ENCODE measurements around the gene CCDC33.

CCDC33 gene

GRCh38 chr15:74231475-74231874 is 4.7 kb upstream of the CCDC33 start:
- H3K4me3 ChIP-seq (ENCODE audit: insufficient read length, low read depth) = no peak overlapping the region
- no peak overlapping the region for H3K9ac ChIP-seq (ENCODE audit: insufficient read length, low read depth)
- TF ChIP-seq SUZ12 (IDR thresholded peaks at IDR 0.05; ENCODE audit: extremely low read depth, insufficient read depth, insufficient read length) (no peak), YY1 (IDR thresholded peaks at IDR 0.05; ENCODE audit: insufficient read depth, insufficient read length) (no peak), ZNF274 (IDR thresholded peaks at IDR 0.05; ENCODE audit: low read depth, low read length) (no peak)
- H3K9me3 ChIP-seq (ENCODE audit: insufficient read depth, low read length) = no peaks in the 10 kb centered on the region
- no peak for DNase-seq (ENCODE audit: low read depth, low spot score)
- peaks cover 45% of the 10 kb centered on the region for H3K27me3 ChIP-seq (ENCODE audit: insufficient read depth, insufficient read length)
- H3K4me1 ChIP-seq (ENCODE audit: insufficient read depth, insufficient read length) = peaks cover 39% of the 10 kb centered on the region
- H3K36me3 ChIP-seq (ENCODE audit: insufficient read depth, insufficient read length, low read length) = no peaks in the 10 kb centered on the region

DNA sequence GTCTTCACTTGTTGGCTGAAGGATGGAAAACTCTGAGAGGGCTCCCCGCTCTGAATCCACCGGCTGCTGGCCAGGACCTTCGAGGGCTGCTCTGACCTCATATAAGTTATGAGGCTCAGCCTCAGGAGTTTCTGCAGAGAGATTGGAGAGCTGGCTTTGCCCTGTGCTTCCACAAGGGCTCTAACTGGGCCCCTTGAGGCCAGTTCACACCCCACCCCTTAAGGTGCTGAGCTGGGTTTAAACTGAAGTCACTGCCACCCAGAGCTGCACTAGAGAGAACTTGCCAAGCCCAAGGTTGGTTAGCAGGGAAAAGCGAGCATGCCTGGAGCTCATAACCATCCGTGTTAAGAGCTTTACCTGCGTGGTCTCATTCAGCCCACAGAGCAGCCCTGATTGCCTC is 2.8 kb upstream of the CCDC33 start:
- Histone ChIP-seq H3K4me3 (ENCODE audit: insufficient read length, low read depth) (no peak overlapping the region), H3K27me3 (ENCODE audit: insufficient read depth, insufficient read length) (peaks cover 26% of the 10 kb centered on the region), H3K4me1 (ENCODE audit: insufficient read depth, insufficient read length) (peaks cover 29% of the 10 kb centered on the region), H3K36me3 (ENCODE audit: insufficient read depth, insufficient read length, low read length) (no peaks in the 10 kb centered on the region), H3K9ac (ENCODE audit: insufficient read length, low read depth) (no peak overlapping the region), H3K9me3 (ENCODE audit: insufficient read depth, low read length) (no peaks in the 10 kb centered on the region)
- TF ChIP-seq YY1 (IDR thresholded peaks at IDR 0.05; ENCODE audit: insufficient read depth, insufficient read length) (no peak), SUZ12 (IDR thresholded peaks at IDR 0.05; ENCODE audit: extremely low read depth, insufficient read depth, insufficient read length) (no peak), ZNF274 (IDR thresholded peaks at IDR 0.05; ENCODE audit: low read depth, low read length) (no peak)
- no peak for DNase-seq (ENCODE audit: low read depth, low spot score)

DNA sequence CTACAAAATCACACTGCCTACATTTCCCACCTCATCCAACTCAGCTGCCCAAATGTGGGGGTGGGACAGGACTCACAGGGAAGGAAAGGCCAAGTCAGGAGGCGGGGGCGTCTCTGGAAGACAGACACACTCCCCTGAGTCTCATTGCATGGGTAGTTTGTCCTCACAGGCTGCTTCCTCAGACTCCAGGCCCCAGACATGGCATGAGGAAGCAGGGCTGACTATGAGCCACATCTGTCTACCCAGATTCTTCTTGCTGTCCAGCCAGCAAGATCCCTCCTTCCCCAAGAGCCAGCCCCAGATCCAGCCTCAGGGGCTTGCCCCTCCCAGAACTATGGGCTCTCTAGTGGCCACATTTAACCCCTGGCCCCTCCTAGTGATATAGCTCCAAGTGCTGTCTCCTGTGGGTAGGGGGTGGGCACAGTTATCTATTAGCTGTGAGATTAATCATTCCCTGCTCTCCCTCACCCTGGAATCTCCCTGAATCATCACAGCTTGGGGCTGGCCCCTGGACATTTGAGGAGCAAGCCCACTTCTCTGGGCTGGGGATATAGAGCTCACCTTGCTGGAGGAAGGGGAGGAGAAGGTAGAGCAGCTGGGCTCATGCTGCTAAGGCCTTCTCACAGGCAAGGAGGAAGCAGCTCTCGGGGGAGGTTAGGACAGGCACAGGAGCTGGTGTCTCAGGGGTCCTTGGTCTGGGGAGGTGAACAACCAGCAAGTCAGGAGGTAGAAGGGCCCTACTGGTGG is 2.1 kb upstream of the CCDC33 start:
- DNase-seq (ENCODE audit: low read depth, low spot score) = no peak
- TF ChIP-seq SUZ12 (IDR thresholded peaks at IDR 0.05; ENCODE audit: extremely low read depth, insufficient read depth, insufficient read length) (no peak), ZNF274 (IDR thresholded peaks at IDR 0.05; ENCODE audit: low read depth, low read length) (no peak), YY1 (IDR thresholded peaks at IDR 0.05; ENCODE audit: insufficient read depth, insufficient read length) (no peak)

DNA sequence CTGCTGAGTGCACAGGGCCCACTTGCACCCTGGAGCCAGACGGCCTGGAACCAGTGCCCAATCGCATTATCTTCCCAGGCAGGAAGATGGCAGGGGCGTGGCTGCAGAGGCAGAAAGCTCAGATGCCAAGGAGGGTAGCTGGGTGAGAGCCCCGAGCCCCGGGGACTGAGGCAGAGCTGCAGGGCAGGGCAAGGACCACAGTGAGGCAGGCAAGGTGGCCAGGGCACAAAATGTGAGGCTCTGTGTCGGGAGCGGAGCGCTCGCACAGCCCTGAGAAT is 1.6 kb upstream of the CCDC33 start:
- H3K9ac ChIP-seq (ENCODE audit: insufficient read length, low read depth) = no peak overlapping the region
- H3K27me3 ChIP-seq (ENCODE audit: insufficient read depth, insufficient read length) = peaks cover 21% of the 10 kb centered on the region

More for the DNA sequence above, 2.1 kb upstream of the CCDC33 start:
- Histone ChIP-seq H3K4me1 (ENCODE audit: insufficient read depth, insufficient read length) (peaks cover 29% of the 10 kb centered on the region), H3K9me3 (ENCODE audit: insufficient read depth, low read length) (no peaks in the 10 kb centered on the region), H3K27me3 (ENCODE audit: insufficient read depth, insufficient read length) (peaks cover 21% of the 10 kb centered on the region), H3K9ac (ENCODE audit: insufficient read length, low read depth) (no peak overlapping the region), H3K36me3 (ENCODE audit: insufficient read depth, insufficient read length, low read length) (no peaks in the 10 kb centered on the region), H3K4me3 (ENCODE audit: insufficient read length, low read depth) (no peak overlapping the region)

GRCh38 chr15:74239051-74239705 is 3.1 kb downstream of the CCDC33 start:
- DNase-seq (ENCODE audit: low read depth, low spot score) = no peak
- Histone ChIP-seq H3K27me3 (ENCODE audit: insufficient read depth, insufficient read length) (peaks cover 7% of the 10 kb centered on the region), H3K9me3 (ENCODE audit: insufficient read depth, low read length) (no peaks in the 10 kb centered on the region), H3K36me3 (ENCODE audit: insufficient read depth, insufficient read length, low read length) (no peaks in the 10 kb centered on the region), H3K4me1 (ENCODE audit: insufficient read depth, insufficient read length) (peaks cover 46% of the 10 kb centered on the region), H3K4me3 (ENCODE audit: insufficient read length, low read depth) (no peak overlapping the region), H3K9ac (ENCODE audit: insufficient read length, low read depth) (peak overlapping the region; percentile 15)
- TF ChIP-seq SUZ12 (IDR thresholded peaks at IDR 0.05; ENCODE audit: extremely low read depth, insufficient read depth, insufficient read length) (no peak), YY1 (IDR thresholded peaks at IDR 0.05; ENCODE audit: insufficient read depth, insufficient read length) (no peak), ZNF274 (IDR thresholded peaks at IDR 0.05; ENCODE audit: low read depth, low read length) (no peak)

More for the DNA sequence above, 1.6 kb upstream of the CCDC33 start:
- peaks cover 34% of the 10 kb centered on the region for H3K4me1 ChIP-seq (ENCODE audit: insufficient read depth, insufficient read length)
- no peaks in the 10 kb centered on the region for H3K9me3 ChIP-seq (ENCODE audit: insufficient read depth, low read length)
- TF ChIP-seq ZNF274 (IDR thresholded peaks at IDR 0.05; ENCODE audit: low read depth, low read length) (no peak), SUZ12 (IDR thresholded peaks at IDR 0.05; ENCODE audit: extremely low read depth, insufficient read depth, insufficient read length) (no peak), YY1 (IDR thresholded peaks at IDR 0.05; ENCODE audit: insufficient read depth, insufficient read length) (no peak)
- DNase-seq (ENCODE audit: low read depth, low spot score) = no peak
- no peaks in the 10 kb centered on the region for H3K36me3 ChIP-seq (ENCODE audit: insufficient read depth, insufficient read length, low read length)
- no peak overlapping the region for H3K4me3 ChIP-seq (ENCODE audit: insufficient read length, low read depth)

GRCh38 chr15:74240002-74240568 is 4.0 kb downstream of the CCDC33 start:
- Histone ChIP-seq H3K36me3 (ENCODE audit: insufficient read depth, insufficient read length, low read length) (no peaks in the 10 kb centered on the region), H3K9me3 (ENCODE audit: insufficient read depth, low read length) (no peaks in the 10 kb centered on the region), H3K9ac (ENCODE audit: insufficient read length, low read depth) (peak overlapping the region; percentile 15), H3K4me1 (ENCODE audit: insufficient read depth, insufficient read length) (peaks cover 37% of the 10 kb centered on the region), H3K27me3 (ENCODE audit: insufficient read depth, insufficient read length) (peaks cover 13% of the 10 kb centered on the region), H3K4me3 (ENCODE audit: insufficient read length, low read depth) (no peak overlapping the region)
- no peak for DNase-seq (ENCODE audit: low read depth, low spot score)
- TF ChIP-seq ZNF274 (IDR thresholded peaks at IDR 0.05; ENCODE audit: low read depth, low read length) (no peak), SUZ12 (IDR thresholded peaks at IDR 0.05; ENCODE audit: extremely low read depth, insufficient read depth, insufficient read length) (no peak), YY1 (IDR thresholded peaks at IDR 0.05; ENCODE audit: insufficient read depth, insufficient read length) (no peak)
